ENCODE data around the gene ERN1. TPM values are rescaled to one million over a fixed set of nuclear protein-coding genes. Genes with fewer than 3 reads are reported as not detected.

ERN1 gene
- total and polyA plus RNA-seq, 2 donors from 2014 or later = 2.8 to 37.0 TPM

DNA sequence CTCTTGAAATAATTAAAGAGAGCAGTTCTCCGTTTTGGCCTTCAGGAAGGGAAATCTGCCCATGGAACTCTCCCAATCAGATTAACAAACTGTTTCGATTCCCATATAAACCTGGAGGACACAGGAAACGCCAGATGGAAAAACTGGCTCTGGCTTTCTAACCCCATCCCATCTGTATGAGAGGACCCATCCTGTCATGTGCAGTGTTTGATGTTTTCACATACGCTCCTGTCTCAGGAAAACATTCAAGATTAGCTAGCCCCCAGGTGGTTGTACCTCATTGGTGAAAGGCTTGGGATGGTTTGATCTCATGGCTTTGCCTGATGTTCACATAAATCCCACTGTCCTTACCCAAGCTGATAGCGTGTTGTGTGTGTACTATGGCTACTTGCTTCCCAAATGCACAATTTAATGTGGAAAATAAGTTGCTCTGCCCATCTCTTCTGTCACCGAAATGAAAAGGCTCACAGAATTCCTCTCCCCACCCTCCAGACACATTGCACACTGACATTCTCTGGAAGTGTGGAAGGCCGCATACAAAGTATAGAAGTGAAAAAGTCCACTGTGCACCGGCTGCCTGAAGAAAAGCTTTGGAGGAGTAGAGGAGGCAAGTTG is 18.2 kb upstream of the ERN1 start:
- TF ChIP-seq, protein P1, sequence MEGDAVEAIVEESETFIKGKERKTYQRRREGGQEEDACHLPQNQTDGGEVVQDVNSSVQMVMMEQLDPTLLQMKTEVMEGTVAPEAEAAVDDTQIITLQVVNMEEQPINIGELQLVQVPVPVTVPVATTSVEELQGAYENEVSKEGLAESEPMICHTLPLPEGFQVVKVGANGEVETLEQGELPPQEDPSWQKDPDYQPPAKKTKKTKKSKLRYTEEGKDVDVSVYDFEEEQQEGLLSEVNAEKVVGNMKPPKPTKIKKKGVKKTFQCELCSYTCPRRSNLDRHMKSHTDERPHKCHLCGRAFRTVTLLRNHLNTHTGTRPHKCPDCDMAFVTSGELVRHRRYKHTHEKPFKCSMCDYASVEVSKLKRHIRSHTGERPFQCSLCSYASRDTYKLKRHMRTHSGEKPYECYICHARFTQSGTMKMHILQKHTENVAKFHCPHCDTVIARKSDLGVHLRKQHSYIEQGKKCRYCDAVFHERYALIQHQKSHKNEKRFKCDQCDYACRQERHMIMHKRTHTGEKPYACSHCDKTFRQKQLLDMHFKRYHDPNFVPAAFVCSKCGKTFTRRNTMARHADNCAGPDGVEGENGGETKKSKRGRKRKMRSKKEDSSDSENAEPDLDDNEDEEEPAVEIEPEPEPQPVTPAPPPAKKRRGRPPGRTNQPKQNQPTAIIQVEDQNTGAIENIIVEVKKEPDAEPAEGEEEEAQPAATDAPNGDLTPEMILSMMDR (IDR thresholded peaks at IDR 0.05; ENCODE audit: borderline replicate concordance, extremely low read depth, insufficient read depth) = no peak
- H3K27me3 ChIP-seq (ENCODE audit: control insufficient read depth, insufficient read depth, low read length) = no peaks in the 10 kb centered on the region
- H3K27ac ChIP-seq (ENCODE audit: low read depth in 2 of 2, low read length in 2 of 2) = peak overlapping the region; percentile 10 to 54
- H3K4me3 ChIP-seq (ENCODE audit: low read length in 3 of 3) = no peak overlapping the region
- no peak for DNase-seq
- intact Hi-C loops (cut with DNase I) = no loop called here
- no peak for FAIRE-seq
- H3K9me3 ChIP-seq (ENCODE audit: control insufficient read depth in 2 of 3, insufficient read depth in 1 of 3, low read length in 3 of 3) = no peaks in the 10 kb centered on the region
- peaks cover 5 to 12% (median 8%) of the 10 kb centered on the region in 3 donors for H3K4me1 ChIP-seq (ENCODE audit: control insufficient read depth in 2 of 3, insufficient read depth in 2 of 3, low read depth in 1 of 3, low read length in 3 of 3)
- H3K36me3 ChIP-seq (ENCODE audit: control insufficient read depth in 2 of 3, insufficient read depth in 3 of 3, low read length in 3 of 3) = peaks cover 2 to 12% (median 4%) of the 10 kb centered on the region in 3 donors
- no peak overlapping the region for H3K9ac ChIP-seq (ENCODE audit: low read length in 3 of 3)

DNA sequence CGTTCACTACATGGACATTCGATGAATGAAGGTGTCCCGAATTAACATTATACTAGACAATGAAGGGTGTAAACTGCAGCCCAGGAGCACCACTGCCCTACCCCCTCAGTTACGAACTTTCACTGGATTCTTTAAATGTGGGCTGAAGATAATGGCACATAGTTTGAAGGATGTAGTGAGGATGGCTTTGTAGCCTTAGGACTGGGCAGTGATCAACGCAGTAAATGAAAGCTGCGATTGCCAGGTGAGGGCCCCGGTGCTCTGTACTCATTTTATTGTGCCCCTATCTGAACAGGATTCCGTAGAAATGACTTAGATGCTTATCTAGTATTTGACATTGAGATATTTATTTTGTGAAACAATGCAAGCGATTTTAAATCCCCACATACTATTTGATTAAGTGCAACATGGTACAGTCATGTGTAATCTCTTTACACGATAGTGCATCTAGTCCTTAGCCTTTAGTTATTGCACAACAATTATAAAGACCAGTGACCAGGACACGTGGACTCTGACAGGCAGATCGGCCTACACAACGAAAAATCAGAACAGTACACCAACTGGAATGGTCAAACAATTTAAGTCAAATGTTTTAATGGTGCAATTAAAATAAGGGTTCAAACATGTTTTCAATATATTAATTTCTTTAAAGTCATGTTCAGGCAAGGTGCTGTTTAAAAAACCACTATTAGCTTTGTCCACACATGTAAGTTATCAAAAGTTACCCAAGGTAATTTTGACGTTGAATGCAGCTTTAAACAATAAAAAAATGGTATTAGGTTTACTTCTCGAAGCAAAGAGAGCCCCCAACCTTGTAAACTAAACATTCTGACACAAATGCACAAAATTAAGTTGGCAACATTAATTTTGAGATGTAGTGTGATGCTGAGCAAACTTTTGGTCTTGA is 17.4 kb upstream of the ERN1 start:
- peak overlapping the region; percentile 72 to 98 (median 92) for H3K9ac ChIP-seq (ENCODE audit: low read length in 3 of 3)
- H3K27me3 ChIP-seq (ENCODE audit: control insufficient read depth, insufficient read depth, low read length) = no peaks in the 10 kb centered on the region
- DNase-seq = no peak
- H3K4me1 ChIP-seq (ENCODE audit: control insufficient read depth in 2 of 3, insufficient read depth in 2 of 3, low read depth in 1 of 3, low read length in 3 of 3) = peaks cover 5 to 12% (median 8%) of the 10 kb centered on the region in 3 donors
- intact Hi-C loops (cut with DNase I) = no loop called here
- peak overlapping the region; percentile 89 to 98 (median 95) for H3K4me3 ChIP-seq (ENCODE audit: low read length in 3 of 3)
- no peaks in the 10 kb centered on the region for H3K9me3 ChIP-seq (ENCODE audit: control insufficient read depth in 2 of 3, insufficient read depth in 1 of 3, low read length in 3 of 3)
- TF ChIP-seq, protein P1 (IDR thresholded peaks at IDR 0.05; ENCODE audit: borderline replicate concordance, extremely low read depth, insufficient read depth) = no peak
- peaks cover 2 to 6% (median 3%) of the 10 kb centered on the region in 3 donors for H3K36me3 ChIP-seq (ENCODE audit: control insufficient read depth in 2 of 3, insufficient read depth in 3 of 3, low read length in 3 of 3)
- no peak for FAIRE-seq
- peak overlapping the region; percentile 95 to 98 for H3K27ac ChIP-seq (ENCODE audit: low read depth in 2 of 2, low read length in 2 of 2)

DNA sequence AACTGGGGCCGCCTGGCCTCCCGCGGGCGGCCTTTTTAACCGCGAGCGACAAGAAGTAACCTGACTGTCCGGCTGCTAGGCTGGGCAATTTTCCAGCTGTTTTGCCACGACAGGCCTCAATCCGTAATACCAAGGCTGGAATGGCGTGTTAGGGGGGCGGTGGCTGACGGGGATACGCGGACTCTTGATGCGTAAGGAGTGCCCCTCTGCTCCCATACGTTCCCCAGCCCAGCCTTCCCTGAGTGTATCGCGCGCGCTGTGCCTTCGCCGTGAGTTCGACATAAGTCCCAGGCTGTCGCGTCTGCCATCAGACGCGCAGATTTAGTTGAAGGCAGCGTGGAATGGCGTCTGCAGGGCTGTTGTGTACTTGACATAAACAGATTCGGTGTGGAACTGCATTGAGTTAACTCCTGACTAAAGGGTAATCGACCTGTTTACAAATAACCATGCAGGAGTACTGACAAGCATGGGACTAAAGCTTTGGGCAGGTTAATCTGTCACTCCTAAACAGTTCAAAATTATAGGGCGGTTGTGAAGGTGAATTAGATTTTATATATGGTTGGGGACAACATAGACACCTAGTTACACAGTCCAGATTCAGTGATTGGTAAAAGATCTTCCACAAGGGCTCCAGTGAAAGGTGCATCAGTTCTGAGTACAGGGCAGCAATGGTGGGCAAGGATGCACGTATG is 16.6 kb upstream of the ERN1 start:
- DNase-seq (peak; percentile 62 to 87 (median 83)), FAIRE-seq (no peak)
- TF ChIP-seq, protein P1 (IDR thresholded peaks at IDR 0.05; ENCODE audit: borderline replicate concordance, extremely low read depth, insufficient read depth) = no peak
- intact Hi-C loops (cut with DNase I) = no loop called here
- Histone ChIP-seq H3K4me1 (ENCODE audit: control insufficient read depth in 2 of 3, insufficient read depth in 2 of 3, low read depth in 1 of 3, low read length in 3 of 3) (peaks cover 5 to 12% (median 8%) of the 10 kb centered on the region in 3 donors), H3K36me3 (ENCODE audit: control insufficient read depth in 2 of 3, insufficient read depth in 3 of 3, low read length in 3 of 3) (no peaks in the 10 kb centered on the region), H3K27ac (ENCODE audit: low read depth in 2 of 2, low read length in 2 of 2) (peak overlapping the region; percentile 95 to 98), H3K27me3 (ENCODE audit: control insufficient read depth, insufficient read depth, low read length) (no peaks in the 10 kb centered on the region), H3K9ac (ENCODE audit: low read length in 3 of 3) (peak overlapping the region; percentile 72 to 98 (median 92)), H3K9me3 (ENCODE audit: control insufficient read depth in 2 of 3, insufficient read depth in 1 of 3, low read length in 3 of 3) (no peaks in the 10 kb centered on the region), H3K4me3 (ENCODE audit: low read length in 3 of 3) (peak overlapping the region; percentile 89 to 98 (median 95))
